ENCODE measurements around the gene MIDN.

- TF ChIP-seq POLR2A (IDR thresholded peaks at IDR 0.05) (no peak), CTCF (IDR thresholded peaks at IDR 0.05) (no peak), POLR2AphosphoS5 (IDR thresholded peaks at IDR 0.05) (no peak)
Observed at GRCh38 chr19:1216756-1217155, 31.6 kb upstream of the MIDN start.

Measured in suprapubic skin (tissue), 4 donors.